Ishikawa (cell line): ENCODE data around the gene ATF6.

Experiments
- CEBPB ChIP-seq: IDR thresholded peaks from 2 replicates; pipeline ENCODE4 v1.6.1; 2012
- CREB1 ChIP-seq: IDR thresholded peaks from 2 replicates; pipeline ENCODE4 v1.6.1; 2012; ENCODE audit warnings: low read depth
- EGR1 ChIP-seq: IDR thresholded peaks from 2 replicates; pipeline ENCODE4 v1.6.1; 2012
- EP300 ChIP-seq: IDR thresholded peaks from 2 replicates; pipeline ENCODE4 v1.6.1; 2012; ENCODE audit warnings: borderline replicate concordance
- FOXM1 ChIP-seq: IDR thresholded peaks from 2 replicates; pipeline ENCODE4 v1.6.1; 2012; ENCODE audit warnings: low read depth, borderline replicate concordance
- MAX ChIP-seq: IDR thresholded peaks from 2 replicates; pipeline ENCODE4 v1.6.1; 2012
- NFIC ChIP-seq: IDR thresholded peaks from 2 replicates; pipeline ENCODE4 v1.6.1; 2012
- RAD21 ChIP-seq: IDR thresholded peaks from 2 replicates; pipeline ENCODE4 v1.6.1; 2012; ENCODE audit warnings: low read depth
- TAF1 ChIP-seq: IDR thresholded peaks from 2 replicates; pipeline ENCODE4 v1.6.1; 2012; ENCODE audit warnings: low read depth, mild to moderate bottlenecking
- TCF12 ChIP-seq: IDR thresholded peaks from 2 replicates; pipeline ENCODE4 v1.6.1; 2012; ENCODE audit warnings: low read depth
- TEAD4 ChIP-seq: IDR thresholded peaks from 2 replicates; pipeline ENCODE4 v1.6.1; 2012
- USF1 ChIP-seq: IDR thresholded peaks from 2 replicates; pipeline ENCODE4 v1.6.1; 2012
- YY1 ChIP-seq: IDR thresholded peaks from 2 replicates; pipeline ENCODE4 v1.6.1; 2012; ENCODE audit warnings: low read depth
- ZBTB7A ChIP-seq: IDR thresholded peaks from 2 replicates; pipeline ENCODE4 v1.6.1; 2012; ENCODE audit warnings: low read depth
- TF ChIP-seq, protein P1 (sequence below): IDR thresholded peaks from 2 replicates; pipeline ENCODE4 v1.6.1; 2012; ENCODE audit warnings: low read depth, mild to moderate bottlenecking

The ATF6 gene

GRCh38 chr1:161872506-161872905 lies 106.4 kb downstream of the ATF6 start:
- TF ChIP-seq EGR1 (no peak), TAF1 (no peak)

GRCh38 chr1:161879261-161879660 lies 113.1 kb downstream of the ATF6 start:
- TF ChIP-seq TAF1 (no peak), YY1 (no peak), TCF12 (no peak), CREB1 (no peak), ZBTB7A (no peak), EGR1 (no peak), CEBPB (no peak), FOXM1 (no peak), USF1 (no peak), EP300 (no peak), TEAD4 (no peak), MAX (no peak), RAD21 (no peak), NFIC (no peak)
- TF ChIP-seq, protein P1, sequence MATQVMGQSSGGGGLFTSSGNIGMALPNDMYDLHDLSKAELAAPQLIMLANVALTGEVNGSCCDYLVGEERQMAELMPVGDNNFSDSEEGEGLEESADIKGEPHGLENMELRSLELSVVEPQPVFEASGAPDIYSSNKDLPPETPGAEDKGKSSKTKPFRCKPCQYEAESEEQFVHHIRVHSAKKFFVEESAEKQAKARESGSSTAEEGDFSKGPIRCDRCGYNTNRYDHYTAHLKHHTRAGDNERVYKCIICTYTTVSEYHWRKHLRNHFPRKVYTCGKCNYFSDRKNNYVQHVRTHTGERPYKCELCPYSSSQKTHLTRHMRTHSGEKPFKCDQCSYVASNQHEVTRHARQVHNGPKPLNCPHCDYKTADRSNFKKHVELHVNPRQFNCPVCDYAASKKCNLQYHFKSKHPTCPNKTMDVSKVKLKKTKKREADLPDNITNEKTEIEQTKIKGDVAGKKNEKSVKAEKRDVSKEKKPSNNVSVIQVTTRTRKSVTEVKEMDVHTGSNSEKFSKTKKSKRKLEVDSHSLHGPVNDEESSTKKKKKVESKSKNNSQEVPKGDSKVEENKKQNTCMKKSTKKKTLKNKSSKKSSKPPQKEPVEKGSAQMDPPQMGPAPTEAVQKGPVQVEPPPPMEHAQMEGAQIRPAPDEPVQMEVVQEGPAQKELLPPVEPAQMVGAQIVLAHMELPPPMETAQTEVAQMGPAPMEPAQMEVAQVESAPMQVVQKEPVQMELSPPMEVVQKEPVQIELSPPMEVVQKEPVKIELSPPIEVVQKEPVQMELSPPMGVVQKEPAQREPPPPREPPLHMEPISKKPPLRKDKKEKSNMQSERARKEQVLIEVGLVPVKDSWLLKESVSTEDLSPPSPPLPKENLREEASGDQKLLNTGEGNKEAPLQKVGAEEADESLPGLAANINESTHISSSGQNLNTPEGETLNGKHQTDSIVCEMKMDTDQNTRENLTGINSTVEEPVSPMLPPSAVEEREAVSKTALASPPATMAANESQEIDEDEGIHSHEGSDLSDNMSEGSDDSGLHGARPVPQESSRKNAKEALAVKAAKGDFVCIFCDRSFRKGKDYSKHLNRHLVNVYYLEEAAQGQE: no peak

GRCh38 chr1:161884475-161884874 lies 118.4 kb downstream of the ATF6 start:
- no peak for TF ChIP-seq TCF12
- TF ChIP-seq USF1: no peak
- no peak for TF ChIP-seq EGR1
- TF ChIP-seq TAF1: no peak
- TF ChIP-seq ZBTB7A: no peak
- TF ChIP-seq TEAD4: no peak
- TF ChIP-seq CREB1: no peak
- TF ChIP-seq NFIC: no peak
- TF ChIP-seq MAX: no peak
- TF ChIP-seq EP300: no peak
- TF ChIP-seq CEBPB: no peak
- TF ChIP-seq YY1: no peak
- TF ChIP-seq FOXM1: no peak
- TF ChIP-seq, protein P1: no peak
- TF ChIP-seq RAD21: no peak

- TF ChIP-seq NFIC: no peak
- no peak for TF ChIP-seq CREB1
- no peak for TF ChIP-seq YY1
- TF ChIP-seq, protein P1: no peak
- TF ChIP-seq EP300: no peak
- no peak for TF ChIP-seq USF1
- TF ChIP-seq ZBTB7A: no peak
- TF ChIP-seq MAX: no peak
- TF ChIP-seq EGR1: no peak
- no peak for TF ChIP-seq TCF12
- no peak for TF ChIP-seq TAF1
- TF ChIP-seq RAD21: no peak
- no peak for TF ChIP-seq TEAD4
- TF ChIP-seq FOXM1: no peak
Measured at GRCh38 chr1:161885003-161885402, 118.9 kb downstream of the ATF6 start.

GRCh38 chr1:161885759-161886158 lies 119.6 kb downstream of the ATF6 start:
- TF ChIP-seq TCF12: no peak
- TF ChIP-seq USF1: no peak
- no peak for TF ChIP-seq TAF1
- no peak for TF ChIP-seq ZBTB7A
- TF ChIP-seq CEBPB: no peak
- TF ChIP-seq EGR1: no peak
- TF ChIP-seq CREB1: no peak
- TF ChIP-seq NFIC: no peak
- no peak for TF ChIP-seq YY1
- TF ChIP-seq, protein P1: no peak
- TF ChIP-seq FOXM1: no peak
- TF ChIP-seq EP300: no peak
- no peak for TF ChIP-seq TEAD4
- no peak for TF ChIP-seq RAD21
- no peak for TF ChIP-seq MAX
